Coronary artery (tissue), 2 donors: ENCODE measurements around the gene APOL2.
"Not testable (repeated sequence)": the region's sequence is repeated elsewhere in the genome, so short reads cannot be mapped to it uniquely, and the experiment has no call there.

ENCODE experiments used
- DNase-seq: peaks from one replicate; pipeline ENCODE4 v3.0.0-alpha.2; 2017; ENCODE audit warnings: low spot score
- H3K27ac ChIP-seq, 2 donors: fragments of 200-600 bp; sonication (generic); one replicate each; pipeline ENCODE4 v1.5.1; 2016 to 2019
- H3K4me3 ChIP-seq: fragments of 200-600 bp; sonication (generic); 2 replicates; pipeline ENCODE4 v1.5.1; 2016; ENCODE audit warnings: mild to moderate bottlenecking, moderate library complexity
- CTCF ChIP-seq: fragments of 200-600 bp; sonication (generic); IDR thresholded peaks from one replicate; pipeline ENCODE4 v1.5.1; 2019; ENCODE audit warnings: antibody characterized with exemption

Gene APOL2

GRCh38 chr22:36284171-36284571 lies 44.8 kb upstream of the APOL2 start:
- Histone ChIP-seq H3K4me3 (no peak overlapping the region), H3K27ac (peak overlapping the region in 1 of 2 donors; percentile 48)
- no peak for DNase-seq
- TF ChIP-seq CTCF: no peak

- no peak overlapping the region for H3K4me3 ChIP-seq
- H3K27ac ChIP-seq: no peak overlapping the region
- DNase-seq: no peak
- TF ChIP-seq CTCF: no peak
Observed at GRCh38 chr22:36282328-36282831, 43.1 kb upstream of the APOL2 start.

GRCh38 chr22:36281781-36282327 lies 42.5 kb upstream of the APOL2 start:
- DNase-seq: no peak
- no peak overlapping the region for H3K4me3 ChIP-seq
- no peak for TF ChIP-seq CTCF
- H3K27ac ChIP-seq: no peak overlapping the region

- Histone ChIP-seq H3K4me3 (no peak overlapping the region), H3K27ac (no peak overlapping the region)
- DNase-seq: no peak
- TF ChIP-seq CTCF: no peak
Observed at GRCh38 chr22:36280379-36280778, 41.1 kb upstream of the APOL2 start.

- DNase-seq: no peak
- Histone ChIP-seq H3K4me3 (no peak overlapping the region), H3K27ac (peak overlapping the region in 1 of 2 donors; percentile 3)
- no peak for TF ChIP-seq CTCF
Observed at GRCh38 chr22:36279219-36279666, 39.9 kb upstream of the APOL2 start.

- peak; percentile 75 for TF ChIP-seq CTCF
- Histone ChIP-seq H3K4me3 (peak overlapping the region; percentile 25), H3K27ac (peak overlapping the region in 1 of 2 donors; percentile 26)
- no peak for DNase-seq
Observed at GRCh38 chr22:36277482-36278291, 38.4 kb upstream of the APOL2 start.

GRCh38 chr22:36274531-36274930 lies 35.2 kb upstream of the APOL2 start:
- TF ChIP-seq CTCF: no peak
- Histone ChIP-seq H3K27ac (no peak overlapping the region), H3K4me3 (no peak overlapping the region)
- no peak for DNase-seq

- DNase-seq, H3K27ac ChIP-seq, H3K4me3 ChIP-seq: not testable (repeated sequence)
Observed at GRCh38 chr22:36271951-36272350, 32.6 kb upstream of the APOL2 start.

- H3K4me3 ChIP-seq, DNase-seq: not testable (repeated sequence)
Observed at GRCh38 chr22:36271231-36271630, 31.9 kb upstream of the APOL2 start.

More at GRCh38 chr22:36271231-36271630, 31.9 kb upstream of the APOL2 start:
- not testable (repeated sequence) for H3K27ac ChIP-seq
